SK-N-SH (cell line): ENCODE results near the gene ZNF614.
"Not testable (repeated sequence)": the region's sequence is repeated elsewhere in the genome, so short reads cannot be mapped to it uniquely, and the experiment has no call there.

Experiments
- CHD2 ChIP-seq: fragments of 150-350 bp; IDR thresholded peaks from 2 replicates; pipeline ENCODE4 v1.6.1; 2018; ENCODE audit warnings: low read length; ENCODE audit not compliant: partially characterized antibody
- EP300 ChIP-seq, 2 experiments: IDR thresholded peaks; 2 replicates each; pipeline versions ENCODE4 v1.4.0 to v1.6.1; 2012; ENCODE audit warnings: borderline replicate concordance in 1 of 2, low read depth in 1 of 2, low read length in 1 of 2
- EZH2phosphoT487 ChIP-seq: fragments of 200-600 bp; sonication (generic); IDR thresholded peaks from 2 replicates; pipeline ENCODE4 v1.6.1; 2017; ENCODE audit warnings: low read depth, mixed run types, mild to moderate bottlenecking, antibody characterized with exemption, moderate library complexity, borderline replicate concordance
- FOXJ3 ChIP-seq: sonication (generic); formaldehyde crosslinking; IDR thresholded peaks from 2 replicates; pipeline ENCODE4 v1.5.1; 2020; ENCODE audit warnings: mild to moderate bottlenecking, missing genetic modification reagents
- GABPA ChIP-seq: IDR thresholded peaks from 2 replicates; pipeline ENCODE4 v1.4.0; 2012; ENCODE audit warnings: low read depth, mild to moderate bottlenecking
- RCOR1 ChIP-seq: fragments of 150-350 bp; IDR thresholded peaks from 2 replicates; pipeline ENCODE4 v1.6.1; 2017; ENCODE audit warnings: antibody characterized with exemption, low read length
- RFX5 ChIP-seq: IDR thresholded peaks from 2 replicates; pipeline ENCODE4 v1.6.1; 2012; ENCODE audit warnings: mild to moderate bottlenecking, improper control_type of control experiment, low read length
- RXRA ChIP-seq: IDR thresholded peaks from 2 replicates; pipeline ENCODE4 v1.4.0; 2012; ENCODE audit warnings: low read depth, mild to moderate bottlenecking, borderline replicate concordance
- SMC3 ChIP-seq: IDR thresholded peaks from 2 replicates; pipeline ENCODE4 v1.6.1; 2012; ENCODE audit warnings: low read depth, low read length, improper control_type of control experiment
- TF ChIP-seq, protein P1 (sequence below): fragments of 200-600 bp; sonication (generic); IDR thresholded peaks from 2 replicates; pipeline ENCODE4 v1.6.1; 2017; ENCODE audit warnings: antibody characterized with exemption, mild to moderate bottlenecking, moderate library complexity
- TF ChIP-seq, protein P2 (sequence below): IDR thresholded peaks from 2 replicates; pipeline ENCODE4; 2012
- TF ChIP-seq, protein P3 (sequence below): fragments of 150-350 bp; IDR thresholded peaks from 2 replicates; pipeline ENCODE4 v1.6.1; 2017; ENCODE audit warnings: antibody characterized with exemption, low read length, low read depth, borderline replicate concordance
- TF ChIP-seq, protein P4 (sequence below): IDR thresholded peaks from 2 replicates; pipeline ENCODE4 v1.4.0; 2012; ENCODE audit warnings: low read depth, borderline replicate concordance
- TF ChIP-seq, protein P5 (sequence below): IDR thresholded peaks from 2 replicates; pipeline ENCODE4 v1.4.0; 2012; ENCODE audit warnings: low read depth

DNA sequence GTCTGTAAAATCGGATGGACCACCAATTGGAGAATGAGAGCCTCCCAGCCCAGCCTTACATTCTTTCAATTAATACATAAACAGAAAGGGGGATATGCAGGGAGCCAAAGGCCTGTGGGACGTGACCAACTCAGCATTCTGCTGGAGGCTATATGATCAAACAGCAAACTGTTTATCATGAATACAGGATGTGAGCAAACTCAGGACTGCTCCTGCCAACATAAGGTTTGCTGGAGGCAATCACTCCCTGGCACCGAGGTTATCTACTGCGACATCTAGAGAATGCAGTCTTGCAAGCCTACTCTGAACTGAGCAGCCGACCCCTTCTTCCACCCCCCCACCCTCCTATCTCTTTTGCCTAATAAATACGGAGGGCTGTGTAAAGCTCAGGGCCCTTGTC, 47.3 kb downstream of the ZNF614 start:
- TF ChIP-seq RXRA; EZH2phosphoT487; EP300 (IDR thresholded peaks at IDR 0.05; ENCODE audit: borderline replicate concordance in 1 of 2, low read depth in 1 of 2, low read length in 1 of 2); GABPA; FOXJ3 (CRISPR knock-in tag); CHD2; RCOR1; SMC3; RFX5: not testable (repeated sequence)
- TF ChIP-seq, protein P1, sequence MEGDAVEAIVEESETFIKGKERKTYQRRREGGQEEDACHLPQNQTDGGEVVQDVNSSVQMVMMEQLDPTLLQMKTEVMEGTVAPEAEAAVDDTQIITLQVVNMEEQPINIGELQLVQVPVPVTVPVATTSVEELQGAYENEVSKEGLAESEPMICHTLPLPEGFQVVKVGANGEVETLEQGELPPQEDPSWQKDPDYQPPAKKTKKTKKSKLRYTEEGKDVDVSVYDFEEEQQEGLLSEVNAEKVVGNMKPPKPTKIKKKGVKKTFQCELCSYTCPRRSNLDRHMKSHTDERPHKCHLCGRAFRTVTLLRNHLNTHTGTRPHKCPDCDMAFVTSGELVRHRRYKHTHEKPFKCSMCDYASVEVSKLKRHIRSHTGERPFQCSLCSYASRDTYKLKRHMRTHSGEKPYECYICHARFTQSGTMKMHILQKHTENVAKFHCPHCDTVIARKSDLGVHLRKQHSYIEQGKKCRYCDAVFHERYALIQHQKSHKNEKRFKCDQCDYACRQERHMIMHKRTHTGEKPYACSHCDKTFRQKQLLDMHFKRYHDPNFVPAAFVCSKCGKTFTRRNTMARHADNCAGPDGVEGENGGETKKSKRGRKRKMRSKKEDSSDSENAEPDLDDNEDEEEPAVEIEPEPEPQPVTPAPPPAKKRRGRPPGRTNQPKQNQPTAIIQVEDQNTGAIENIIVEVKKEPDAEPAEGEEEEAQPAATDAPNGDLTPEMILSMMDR: not testable (repeated sequence)
- TF ChIP-seq, protein P2, sequence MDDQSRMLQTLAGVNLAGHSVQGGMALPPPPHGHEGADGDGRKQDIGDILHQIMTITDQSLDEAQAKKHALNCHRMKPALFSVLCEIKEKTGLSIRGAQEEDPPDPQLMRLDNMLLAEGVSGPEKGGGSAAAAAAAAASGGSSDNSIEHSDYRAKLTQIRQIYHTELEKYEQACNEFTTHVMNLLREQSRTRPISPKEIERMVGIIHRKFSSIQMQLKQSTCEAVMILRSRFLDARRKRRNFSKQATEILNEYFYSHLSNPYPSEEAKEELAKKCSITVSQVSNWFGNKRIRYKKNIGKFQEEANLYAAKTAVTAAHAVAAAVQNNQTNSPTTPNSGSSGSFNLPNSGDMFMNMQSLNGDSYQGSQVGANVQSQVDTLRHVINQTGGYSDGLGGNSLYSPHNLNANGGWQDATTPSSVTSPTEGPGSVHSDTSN: not testable (repeated sequence)
- TF ChIP-seq, protein P3, sequence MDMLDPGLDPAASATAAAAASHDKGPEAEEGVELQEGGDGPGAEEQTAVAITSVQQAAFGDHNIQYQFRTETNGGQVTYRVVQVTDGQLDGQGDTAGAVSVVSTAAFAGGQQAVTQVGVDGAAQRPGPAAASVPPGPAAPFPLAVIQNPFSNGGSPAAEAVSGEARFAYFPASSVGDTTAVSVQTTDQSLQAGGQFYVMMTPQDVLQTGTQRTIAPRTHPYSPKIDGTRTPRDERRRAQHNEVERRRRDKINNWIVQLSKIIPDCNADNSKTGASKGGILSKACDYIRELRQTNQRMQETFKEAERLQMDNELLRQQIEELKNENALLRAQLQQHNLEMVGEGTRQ: not testable (repeated sequence)
- TF ChIP-seq, protein P4, sequence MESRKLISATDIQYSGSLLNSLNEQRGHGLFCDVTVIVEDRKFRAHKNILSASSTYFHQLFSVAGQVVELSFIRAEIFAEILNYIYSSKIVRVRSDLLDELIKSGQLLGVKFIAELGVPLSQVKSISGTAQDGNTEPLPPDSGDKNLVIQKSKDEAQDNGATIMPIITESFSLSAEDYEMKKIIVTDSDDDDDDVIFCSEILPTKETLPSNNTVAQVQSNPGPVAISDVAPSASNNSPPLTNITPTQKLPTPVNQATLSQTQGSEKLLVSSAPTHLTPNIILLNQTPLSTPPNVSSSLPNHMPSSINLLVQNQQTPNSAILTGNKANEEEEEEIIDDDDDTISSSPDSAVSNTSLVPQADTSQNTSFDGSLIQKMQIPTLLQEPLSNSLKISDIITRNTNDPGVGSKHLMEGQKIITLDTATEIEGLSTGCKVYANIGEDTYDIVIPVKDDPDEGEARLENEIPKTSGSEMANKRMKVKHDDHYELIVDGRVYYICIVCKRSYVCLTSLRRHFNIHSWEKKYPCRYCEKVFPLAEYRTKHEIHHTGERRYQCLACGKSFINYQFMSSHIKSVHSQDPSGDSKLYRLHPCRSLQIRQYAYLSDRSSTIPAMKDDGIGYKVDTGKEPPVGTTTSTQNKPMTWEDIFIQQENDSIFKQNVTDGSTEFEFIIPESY: not testable (repeated sequence)
- TF ChIP-seq, protein P5, sequence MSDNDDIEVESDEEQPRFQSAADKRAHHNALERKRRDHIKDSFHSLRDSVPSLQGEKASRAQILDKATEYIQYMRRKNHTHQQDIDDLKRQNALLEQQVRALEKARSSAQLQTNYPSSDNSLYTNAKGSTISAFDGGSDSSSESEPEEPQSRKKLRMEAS: not testable (repeated sequence)
